Heart right ventricle (tissue), 16 donors: ENCODE measurements around the gene MEPCE. TPM values are rescaled to one million over a fixed set of nuclear protein-coding genes. Genes with fewer than 3 reads are reported as not detected.
A peak's percentile ranks its signal among the peaks of the same experiment; 100 is the strongest.

Experiments used
- ATAC-seq, 8 donors: fragments of 200-7000 bp; cut with Tn5 transposase; one replicate each; pipeline ENCODE4 v1.9.1; 2020; ENCODE audit warnings: mild to moderate bottlenecking in 8 of 8, moderate library complexity in 8 of 8, moderate number of reproducible peaks in 1 of 8
- DNase-seq, 2 donors: peaks; one replicate each; pipeline ENCODE4 v3.0.0-alpha.2; 2020
- H3K27ac ChIP-seq, 10 donors: fragments of 200-600 bp; sonication (generic) in 2 of 10; one replicate each; pipeline versions ENCODE4 v1.5.0 to v1.8.0; 2020 to 2022; ENCODE audit warnings: mild to moderate bottlenecking in 3 of 10
- H3K27me3 ChIP-seq, 7 donors: fragments of 200-600 bp; one replicate each; pipeline ENCODE4 v1.8.0; 2021 to 2022; ENCODE audit warnings: mild to moderate bottlenecking in 2 of 7
- H3K36me3 ChIP-seq, 9 donors: fragments of 200-600 bp; sonication (generic) in 1 of 9; one replicate each; pipeline versions ENCODE4 v1.5.0 to v1.8.0; 2020 to 2022; ENCODE audit warnings: mild to moderate bottlenecking in 2 of 9
- H3K4me1 ChIP-seq, 9 donors: fragments of 200-600 bp; sonication (generic) in 1 of 9; one replicate each; pipeline versions ENCODE4 v1.5.0 to v1.8.0; 2020 to 2022; ENCODE audit warnings: mild to moderate bottlenecking in 4 of 9
- H3K4me3 ChIP-seq, 10 donors: fragments of 200-600 bp; sonication (generic) in 2 of 10; one replicate each; pipeline versions ENCODE4 v1.5.0 to v1.8.0; 2020 to 2022; ENCODE audit warnings: mild to moderate bottlenecking in 7 of 10, moderate library complexity in 2 of 10
- H3K9me3 ChIP-seq, 11 donors: fragments of 200-600 bp in 10 of 11; sonication (generic) in 2 of 11; one replicate each; pipeline versions ENCODE4 v1.5.0 to v1.8.0; 2013 to 2022; ENCODE audit warnings: mild to moderate bottlenecking in 2 of 11, control low read depth in 1 of 11, moderate library complexity in 1 of 11
- CTCF ChIP-seq, 9 donors: fragments of 200-600 bp; sonication (generic) in 2 of 9; IDR thresholded peaks; one replicate each; pipeline versions ENCODE4 v1.5.0 to v1.8.0; 2021 to 2022; ENCODE audit warnings: antibody characterized with exemption in 9 of 9, mild to moderate bottlenecking in 5 of 9, moderate library complexity in 1 of 9
- WGBS, 2 donors: extraction: QIAGEN DNeasy Blood & Tissue Kit; methylation state at CpG; one replicate each; pipeline ENCODE4 v1.1.7; 2013; ENCODE audit warnings: inconsistent platforms in 1 of 2; 5-methylcytosine and 5-hydroxymethylcytosine counted together
- intact Hi-C, 10 donors: fragments of 100-400 bp; cut with DNase I; formaldehyde crosslinking; loops; one replicate each; pipeline versions ENCODE4 v1.11.1 to v1.14.2; 2022
- polyA plus RNA-seq, 2 donors: library from polyadenylated mRNA; stranded (reverse); fragments of 200-250 nt; gene quantifications; one replicate each; pipeline ENCODE4 v1.2.3, GENCODE V29; 2013
- total RNA-seq, 10 donors: library from RNA; stranded (reverse); fragmentation: NEBNext Ultra II Directional in 3 of 10; extraction: Animal tissue kit (Norgen Biotek cat#: 25700) in 3 of 10; gene quantifications; one replicate each; pipeline versions ENCODE4 v1.2.1 to v1.2.4, GENCODE V29; 2021 to 2023
- donor health status: Arrhythmogenic right ventricular cardiomyopathy.
- donor health status: ischemic (EF 13 %, LVEDD 7.1; RV severe dilation, severe dysfunction).
- donor health status: healthy with polysubstance abuse.
- donor health status: DM: no; HTN: yes; CAD: no.
- donor health status: DM: no; HTN: no; CAD: no.
- donor health status: ischemic (EF 25% LVEDD 6.9; RV normal size, moderate dysfunction).
- donor health status: ischemic (EF 25% LVEDD 5.7; RV mildly dilated, moderate dysfunction).
- donor health status: healthy.
- donor health status: DM: yes; HTN: yes; CAD: no.
- donor health status: Ischemic cardiomyopathy.
- donor health status: ischemic (EF 35%, LVEDD 5.7; RV mildly dilated, moderate dysfunction).
- donor health status: nonischemic (EF 11% LVEDD 7.7; RV severe dilation, severe dysfunction).
- donor health status: DM: yes; HTN: yes; CAD: no.
- donor health status: PGD.
- donor health status: ischemic (EF 29% LVEDD 5.4; RV normal size, mild dysfunction).
- donor health status: nonischemic (EF 23%, LVEDD 6.1; RV moderate dilation, normal function).

MEPCE gene
- total and polyA plus RNA-seq, 12 donors: 15.1 to 27.7 (median 22.7) TPM

- DNase-seq: no peak
- Histone ChIP-seq H3K4me3 (no peak overlapping the region), H3K9me3 (no peaks in the 10 kb centered on the region), H3K36me3 (no peaks in the 10 kb centered on the region), H3K27ac (peak overlapping the region in 1 of 10 donors; percentile 54), H3K27me3 (peaks cover 0 to 2% (median 0%) of the 10 kb centered on the region in 7 donors), H3K4me1 (peaks cover 0 to 42% (median 7%) of the 10 kb centered on the region in 9 donors)
- intact Hi-C loops: no loop called here
- no peak for TF ChIP-seq CTCF (IDR thresholded peaks at IDR 0.05)
- 57 to 69% methylated on average over 6 of the region's 6 CpGs for WGBS, 2 donors
- peak in 5 of 8 donors; percentile 11 to 42 (median 30) for ATAC-seq
Observed at GRCh38 chr7:100384628-100385294, 44.9 kb upstream of the MEPCE start.

GRCh38 chr7:100386940-100387339 is 42.7 kb upstream of the MEPCE start:
- H3K27ac ChIP-seq: no peak overlapping the region
- peaks cover 0 to 30% (median 8%) of the 10 kb centered on the region in 9 donors for H3K4me1 ChIP-seq
- H3K36me3 ChIP-seq: no peaks in the 10 kb centered on the region
- no peak for DNase-seq
- no peak for TF ChIP-seq CTCF (IDR thresholded peaks at IDR 0.05)
- ATAC-seq: no peak
- 36 to 39% methylated on average over 5 of the region's 5 CpGs for WGBS, 2 donors
- H3K9me3 ChIP-seq: no peaks in the 10 kb centered on the region
- no peak overlapping the region for H3K4me3 ChIP-seq
- intact Hi-C loops: no loop called here
- peaks cover 0 to 4% (median 0%) of the 10 kb centered on the region in 7 donors for H3K27me3 ChIP-seq

- Histone ChIP-seq H3K4me3 (no peak overlapping the region), H3K9me3 (no peaks in the 10 kb centered on the region), H3K4me1 (peaks cover 0 to 35% (median 8%) of the 10 kb centered on the region in 9 donors), H3K27me3 (peaks cover 0 to 4% (median 0%) of the 10 kb centered on the region in 7 donors), H3K27ac (no peak overlapping the region), H3K36me3 (no peaks in the 10 kb centered on the region)
- ATAC-seq (no peak), DNase-seq (no peak)
- TF ChIP-seq CTCF (IDR thresholded peaks at IDR 0.05): no peak
- 79 to 87% methylated on average over 2 of the region's 2 CpGs for WGBS, 2 donors
- intact Hi-C loops: no loop called here
Observed at GRCh38 chr7:100387695-100388094, 41.9 kb upstream of the MEPCE start.

- Histone ChIP-seq H3K4me3 (no peak overlapping the region), H3K27ac (no peak overlapping the region), H3K36me3 (no peaks in the 10 kb centered on the region), H3K9me3 (no peaks in the 10 kb centered on the region), H3K4me1 (peaks cover 0 to 35% (median 8%) of the 10 kb centered on the region in 9 donors), H3K27me3 (peaks cover 0 to 4% (median 0%) of the 10 kb centered on the region in 7 donors)
- DNase-seq (no peak), ATAC-seq (peak in 2 of 8 donors; percentile 22 to 31)
- TF ChIP-seq CTCF (IDR thresholded peaks at IDR 0.05): no peak
- intact Hi-C loops: no loop called here
- 57 to 63% methylated on average over 9 of the region's 9 CpGs for WGBS, 2 donors
Observed at GRCh38 chr7:100389437-100390088, 40.1 kb upstream of the MEPCE start.
